Fibroblast of skin of left biceps (primary cell): Measurements from ENCODE around the gene NEDD8.

Experiments used
- DNase-seq, 2 experiments: peaks; one replicate each; pipeline ENCODE4 v3.0.0-alpha.2; 2013; ENCODE audit warnings: low read depth in 2 of 2

The NEDD8 gene

GRCh38 chr14:24232121-24232644 is at the start of gene NEDD8:
NEDD8 (minus strand) TSS chr14:24232367; CDS start chr14:24232267, 100 bp downstream.
- DNase-seq: peak; percentile 95 to 96

GRCh38 chr14:24281636-24282035 is 49.5 kb upstream of the NEDD8 start:
- DNase-seq: no peak

- DNase-seq: no peak
Measured at GRCh38 chr14:24280797-24281460, 48.8 kb upstream of the NEDD8 start.

DNA sequence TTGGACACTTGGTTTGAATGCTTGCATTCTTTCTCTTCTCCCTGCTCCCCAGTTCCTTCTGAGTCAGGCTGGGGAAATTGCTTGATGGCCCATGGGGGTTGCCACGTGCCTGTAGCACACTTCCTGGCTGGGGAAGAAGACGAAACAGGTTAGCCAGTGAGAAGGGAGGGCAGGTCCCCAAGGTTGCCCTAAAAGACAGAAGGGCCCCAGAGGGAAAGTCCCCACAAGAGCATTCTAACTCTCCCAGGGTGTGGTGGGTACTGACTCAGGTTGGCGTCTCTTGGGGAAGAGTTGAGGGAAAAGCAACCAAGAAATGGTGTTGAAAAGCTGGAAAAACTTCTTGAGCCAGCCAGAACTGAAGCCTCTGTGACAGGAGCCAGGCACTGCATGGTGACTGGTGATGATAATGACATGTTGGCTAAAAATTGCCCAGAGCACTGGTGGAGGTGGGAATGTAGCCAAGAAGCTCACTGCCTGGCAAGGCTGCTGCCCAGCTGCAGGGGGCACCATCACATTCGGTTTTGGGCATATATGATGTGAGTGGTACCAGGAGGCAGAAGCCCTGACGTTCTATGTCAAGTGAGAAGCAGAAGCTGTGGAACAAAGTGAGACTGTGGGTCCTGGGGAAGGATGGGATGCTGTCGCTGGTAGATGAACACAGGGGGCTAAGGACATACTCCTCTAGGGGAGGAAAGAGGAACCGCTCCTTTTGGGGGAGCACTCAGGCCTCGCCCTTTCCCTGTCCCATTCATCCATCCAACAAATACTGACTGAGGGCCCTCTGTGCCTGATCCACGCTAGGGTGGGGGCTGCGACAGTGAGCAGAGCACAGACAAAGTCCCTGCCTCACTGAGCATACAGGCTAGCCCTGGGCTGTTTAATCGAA is 47.4 kb upstream of the NEDD8 start:
- no peak for DNase-seq

DNA sequence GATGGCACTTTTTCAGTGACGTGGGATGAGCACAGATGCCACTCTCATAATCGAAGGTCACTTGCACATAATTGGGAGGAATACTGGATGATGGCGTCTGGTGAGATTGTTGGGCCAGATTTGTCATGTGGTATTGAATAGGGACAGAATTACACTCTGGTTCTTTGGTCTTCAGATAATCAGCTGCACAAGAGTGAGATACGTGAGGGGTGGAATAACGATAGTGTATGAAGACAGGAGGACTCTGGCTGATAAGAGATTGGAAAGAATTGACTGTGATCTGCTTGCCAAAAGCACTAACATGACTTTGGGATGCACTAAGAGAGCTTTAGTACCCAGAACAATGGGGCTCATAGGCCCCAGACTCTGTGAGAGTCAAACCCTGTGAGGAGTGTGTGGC is 46.3 kb upstream of the NEDD8 start:
- no peak for DNase-seq

GRCh38 chr14:24277606-24278321 is 45.6 kb upstream of the NEDD8 start:
- DNase-seq: no peak

DNA sequence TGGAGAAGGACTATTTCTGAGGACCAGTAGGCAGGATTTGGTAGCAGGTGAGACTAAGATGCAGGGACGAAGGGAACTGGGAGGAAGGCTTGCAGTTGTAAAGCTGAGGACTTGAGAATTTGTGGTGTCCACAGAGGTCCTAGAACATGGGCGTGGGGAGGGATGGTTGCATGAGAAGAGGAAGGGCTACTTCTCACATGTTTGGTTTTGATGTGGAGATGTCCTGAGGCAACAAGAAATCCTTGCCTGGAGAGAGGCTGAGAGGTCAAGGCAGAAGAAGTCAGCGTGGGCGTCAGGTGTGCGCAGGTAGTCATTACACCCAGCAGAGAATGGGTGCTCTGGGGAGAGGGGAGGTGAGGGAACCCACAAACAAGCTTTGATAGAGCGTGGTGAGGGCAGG is 44.9 kb upstream of the NEDD8 start:
- no peak for DNase-seq

DNA sequence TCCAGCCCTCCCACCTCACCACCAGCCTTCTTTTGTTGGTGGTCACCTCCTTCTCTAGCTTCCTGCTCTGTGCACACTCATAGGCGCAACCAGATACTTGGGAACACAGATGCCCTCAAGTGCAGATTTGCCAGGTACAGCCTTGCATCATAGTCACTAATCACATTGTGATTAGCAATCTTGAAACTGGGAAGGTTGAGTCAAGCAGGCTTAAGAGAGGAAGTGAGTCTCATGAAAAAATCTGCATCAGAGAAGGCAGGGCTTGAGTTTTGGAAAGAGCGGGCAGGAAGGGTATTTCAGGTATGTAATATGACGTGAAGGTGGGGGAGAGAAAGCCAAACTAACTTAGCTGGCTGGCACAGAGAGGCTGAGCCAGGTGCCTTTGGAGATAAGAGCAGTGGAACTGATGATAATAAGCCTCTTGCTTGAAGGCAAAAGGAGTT is 42.0 kb upstream of the NEDD8 start:
- no peak for DNase-seq

DNA sequence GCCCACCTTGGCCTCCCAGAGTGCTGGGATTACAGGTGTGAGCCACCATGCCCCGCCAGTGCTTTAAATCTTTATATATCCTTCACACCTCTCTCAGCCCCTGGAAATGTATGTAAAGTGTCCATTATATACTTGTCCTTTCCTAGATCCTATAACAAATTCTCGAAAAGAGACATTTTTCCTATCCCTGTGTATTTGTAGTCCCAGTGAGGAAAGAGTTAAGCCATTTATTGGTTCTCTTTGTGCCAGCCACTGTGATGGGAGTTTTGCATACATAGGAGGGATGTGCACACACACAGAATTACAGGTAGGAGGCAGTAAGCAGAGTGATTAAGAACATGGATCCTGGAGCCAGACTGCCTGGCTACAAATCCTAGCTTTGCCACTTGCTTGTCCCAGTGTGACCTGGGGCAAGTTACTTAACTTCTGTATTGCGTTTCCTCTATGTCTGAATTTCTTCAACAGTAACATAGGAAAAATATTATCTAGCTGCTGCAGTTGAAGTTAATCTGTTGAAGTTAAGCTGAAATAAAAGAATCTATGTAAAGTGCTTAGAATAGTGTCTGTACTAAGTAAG is 41.3 kb upstream of the NEDD8 start:
- DNase-seq: no peak

GRCh38 chr14:24272467-24272866 is 40.3 kb upstream of the NEDD8 start:
- DNase-seq: no peak

- DNase-seq: no peak
Measured at GRCh38 chr14:24271834-24272263, 39.7 kb upstream of the NEDD8 start.

GRCh38 chr14:24271134-24271833 is 39.1 kb upstream of the NEDD8 start, which contains the start of gene RABGGTA:
RABGGTA (minus strand) TSS chr14:24271597; CDS start chr14:24271115, 482 bp downstream.
- peak; percentile 52 to 60 for DNase-seq

DNA sequence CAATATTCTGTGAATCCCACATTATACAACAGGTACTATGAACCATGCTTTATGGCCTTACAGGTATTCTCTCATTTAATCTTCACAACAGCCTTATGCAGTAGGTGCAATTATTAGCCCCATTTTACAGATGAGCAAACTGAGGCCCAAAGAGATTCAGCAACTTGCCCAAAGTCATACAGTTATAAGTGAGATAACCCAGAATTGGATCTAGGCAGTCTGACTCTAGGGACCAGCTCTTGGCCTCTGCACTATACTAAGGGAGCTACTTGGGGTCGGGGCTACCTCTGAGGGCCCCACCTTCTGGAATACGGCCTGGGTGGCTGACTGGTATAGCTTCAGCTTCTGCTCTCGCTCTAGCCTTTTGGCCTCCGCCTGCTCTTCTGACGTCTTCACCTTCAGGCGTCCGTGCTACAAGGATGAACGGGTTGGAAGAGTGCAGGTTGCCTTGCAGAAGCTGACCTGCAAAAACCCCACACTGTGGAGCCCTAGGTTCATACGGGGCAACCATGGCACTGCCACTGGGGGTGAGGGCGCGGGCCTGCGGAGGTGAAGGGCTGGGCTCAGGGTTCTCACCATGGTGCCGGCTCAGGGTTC is 38.5 kb upstream of the NEDD8 start:
- DNase-seq: no peak

GRCh38 chr14:24269910-24270536 is 37.9 kb upstream of the NEDD8 start:
- DNase-seq: no peak

GRCh38 chr14:24269368-24269767 is 37.2 kb upstream of the NEDD8 start:
- DNase-seq: no peak

DNA sequence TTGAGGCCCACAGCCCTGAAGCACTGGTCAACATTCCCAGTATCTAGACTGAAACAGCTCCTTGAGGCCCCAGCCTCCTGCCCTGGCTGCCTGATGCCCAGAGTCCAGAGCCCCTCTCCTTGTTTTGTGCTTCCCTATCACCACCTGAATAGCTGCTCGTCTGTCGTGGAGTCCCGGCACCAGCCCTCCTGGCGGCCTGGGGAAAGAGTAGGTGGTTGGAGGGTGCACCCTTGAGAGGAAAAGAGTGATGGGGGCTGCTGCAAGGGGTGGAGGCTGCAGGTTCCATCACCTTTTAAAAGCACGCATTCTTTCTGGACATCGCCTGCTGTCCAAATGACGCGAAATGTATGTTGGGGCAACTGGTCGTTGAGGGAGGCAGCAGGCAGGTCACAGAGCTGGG is 36.1 kb upstream of the NEDD8 start:
- DNase-seq: no peak

DNA sequence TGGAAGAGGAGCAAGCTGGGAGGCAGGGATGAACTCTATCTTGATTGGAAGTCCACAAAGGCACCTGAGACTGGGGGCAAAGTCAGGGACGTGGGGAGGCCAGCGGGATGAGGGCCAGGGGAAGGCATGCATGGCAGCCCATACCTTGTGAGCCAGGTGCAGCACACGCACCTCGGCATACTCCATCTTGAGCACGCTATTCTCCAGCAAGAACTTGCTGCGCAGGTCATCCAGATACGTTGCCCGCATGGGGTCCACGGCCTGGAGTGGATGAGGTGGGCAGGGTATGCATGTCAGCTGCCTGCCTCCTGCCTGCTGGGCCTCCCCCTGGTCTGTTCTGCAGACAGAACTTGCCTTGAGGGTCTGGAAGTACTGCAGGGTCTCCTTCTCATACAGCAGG is 35.3 kb upstream of the NEDD8 start:
- DNase-seq: no peak

GRCh38 chr14:24266344-24267244 is 34.4 kb upstream of the NEDD8 start:
- DNase-seq: no peak

DNA sequence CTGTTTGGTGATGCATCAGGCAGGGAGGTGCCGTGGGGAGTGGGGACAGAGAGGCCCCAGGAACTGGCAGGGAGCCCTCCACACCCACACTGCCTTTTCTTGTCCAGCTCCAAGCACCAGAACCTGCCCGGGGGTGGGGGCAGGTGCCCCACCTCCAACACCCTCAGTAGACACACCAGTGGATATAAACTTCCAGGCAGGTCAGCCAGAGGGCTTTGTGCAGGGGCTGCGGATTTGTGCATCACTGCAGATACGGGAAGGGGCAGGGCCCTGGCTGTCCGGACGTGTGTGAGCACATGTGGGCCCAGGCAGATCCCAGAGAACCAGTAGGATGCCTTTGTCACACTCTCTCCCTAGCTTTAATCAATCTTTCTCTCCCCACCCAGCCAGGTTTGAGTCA is 32.1 kb upstream of the NEDD8 start:
- DNase-seq: no peak
